C4-2B (cell line): ENCODE data around the gene MAEL.

Source experiments
- ZFX ChIP-seq: fragments of 450-650 bp; IDR thresholded peaks from 2 replicates; pipeline ENCODE4 v1.6.1; 2017
- TF ChIP-seq, protein P1 (sequence below): fragments of 450-650 bp; conservative IDR thresholded peaks from 2 replicates; pipeline ENCODE4 v1.5.1; 2017; ENCODE audit warnings: mild to moderate bottlenecking

DNA sequence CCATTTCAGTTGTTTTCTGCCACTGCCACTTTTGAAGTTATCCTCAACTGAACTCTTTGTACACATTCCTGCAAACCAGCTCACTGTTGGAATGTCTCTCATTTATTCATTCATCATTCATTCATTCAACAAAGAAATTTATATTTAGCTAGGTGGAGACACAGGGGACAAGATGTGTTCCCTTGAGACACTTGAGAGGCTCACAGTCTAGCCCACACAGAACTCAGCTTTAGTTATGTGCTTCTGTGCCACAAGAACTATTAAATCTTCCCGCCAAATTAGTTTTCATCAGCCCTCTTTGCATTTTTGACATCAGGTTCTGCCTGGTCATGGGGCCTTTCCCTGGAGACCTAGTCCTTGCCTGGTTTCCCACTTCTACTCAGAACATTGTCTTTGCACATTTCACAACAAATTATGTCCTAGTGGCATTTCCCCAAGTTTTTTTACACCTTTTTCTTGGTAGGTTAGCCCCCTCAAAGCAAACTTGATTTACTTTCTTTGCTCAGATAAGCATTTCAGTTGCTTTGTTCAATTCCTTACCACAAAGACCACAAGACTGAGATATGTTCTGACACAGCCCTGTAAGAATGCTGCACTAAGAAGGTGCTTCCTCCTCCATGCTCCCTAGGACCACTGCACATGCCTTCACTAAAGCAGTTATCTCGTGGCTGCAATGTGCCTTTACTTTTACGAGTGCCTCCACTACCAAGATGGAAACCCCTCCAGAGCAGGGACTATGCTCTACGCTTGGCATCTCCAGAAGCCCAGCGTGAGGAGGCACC, 44.7 kb upstream of the MAEL start:
- TF ChIP-seq, protein P1, sequence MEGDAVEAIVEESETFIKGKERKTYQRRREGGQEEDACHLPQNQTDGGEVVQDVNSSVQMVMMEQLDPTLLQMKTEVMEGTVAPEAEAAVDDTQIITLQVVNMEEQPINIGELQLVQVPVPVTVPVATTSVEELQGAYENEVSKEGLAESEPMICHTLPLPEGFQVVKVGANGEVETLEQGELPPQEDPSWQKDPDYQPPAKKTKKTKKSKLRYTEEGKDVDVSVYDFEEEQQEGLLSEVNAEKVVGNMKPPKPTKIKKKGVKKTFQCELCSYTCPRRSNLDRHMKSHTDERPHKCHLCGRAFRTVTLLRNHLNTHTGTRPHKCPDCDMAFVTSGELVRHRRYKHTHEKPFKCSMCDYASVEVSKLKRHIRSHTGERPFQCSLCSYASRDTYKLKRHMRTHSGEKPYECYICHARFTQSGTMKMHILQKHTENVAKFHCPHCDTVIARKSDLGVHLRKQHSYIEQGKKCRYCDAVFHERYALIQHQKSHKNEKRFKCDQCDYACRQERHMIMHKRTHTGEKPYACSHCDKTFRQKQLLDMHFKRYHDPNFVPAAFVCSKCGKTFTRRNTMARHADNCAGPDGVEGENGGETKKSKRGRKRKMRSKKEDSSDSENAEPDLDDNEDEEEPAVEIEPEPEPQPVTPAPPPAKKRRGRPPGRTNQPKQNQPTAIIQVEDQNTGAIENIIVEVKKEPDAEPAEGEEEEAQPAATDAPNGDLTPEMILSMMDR: no peak
- TF ChIP-seq ZFX: no peak
